Measurements from ENCODE around the gene GPR137. TPM values are rescaled to one million over a fixed set of nuclear protein-coding genes. Genes with fewer than 3 reads are reported as not detected.

GPR137 gene
- total RNA-seq, 2 experiments from 2014 or later = 23.6 to 27.2 TPM

GRCh38 chr11:64249038-64249437 lies 36.6 kb upstream of the GPR137 start:
- peaks cover 8% of the 10 kb centered on the region for H3K36me3 Mint-ChIP-seq (ENCODE audit: low read depth)
- intact Hi-C loops (cut with DNase I, micrococcal nuclease) = loop anchor here in 1 of 2 experiments (10.0 kb wide), 2 partner anchors 866 to 1644 kb away; partner anchors contain the start of genes MTA2, TM7SF2 and ZNHIT2
- H3K4me3 Mint-ChIP-seq = no peak overlapping the region
- no peak for ATAC-seq
- peaks cover 18% of the 10 kb centered on the region for H3K4me1 Mint-ChIP-seq
- DNase-seq = no peak
- H3K27ac Mint-ChIP-seq = no peak overlapping the region
- no peaks in the 10 kb centered on the region for H3K27me3 Mint-ChIP-seq
- H3K9me3 Mint-ChIP-seq (ENCODE audit: low read depth) = no peaks in the 10 kb centered on the region
- CTCF ChIA-PET = interaction anchor here (0.6 to 3.2 kb wide), 7 partner anchors 7 to 56 kb away, joined by 3 to 20 read pairs (median 7); partner anchors contain the start of genes ESRRA, FERMT3 and FKBP2
- POLR2A ChIA-PET = no interaction called here

- CTCF ChIA-PET = interaction anchor here (0.5 to 3.2 kb wide), 16 partner anchors 8 to 1461 kb away, joined by 3 to 20 read pairs (median 4); partner anchors contain the start of genes CATSPERZ, ESRRA, FERMT3 and FKBP2
- Mint-ChIP-seq H3K4me1 (peaks cover 15% of the 10 kb centered on the region), H3K27ac (no peak overlapping the region), H3K27me3 (no peaks in the 10 kb centered on the region), H3K36me3 (ENCODE audit: low read depth) (peaks cover 5% of the 10 kb centered on the region), H3K9me3 (ENCODE audit: low read depth) (no peaks in the 10 kb centered on the region), H3K4me3 (no peak overlapping the region)
- intact Hi-C loops (cut with DNase I, micrococcal nuclease) = loop anchor here (1.0 to 10.0 kb wide), 3 partner anchors 45 to 1645 kb away; partner anchors contain the start of genes MTA2 (in 1 of the 2), TM7SF2 (in 1 of the 2) and ZNHIT2 (in 1 of the 2)
- POLR2A ChIA-PET = no interaction called here
- DNase-seq (no peak), ATAC-seq (no peak)
Measured at GRCh38 chr11:64249563-64250414, 35.9 kb upstream of the GPR137 start.

GRCh38 chr11:64250415-64251015 lies 35.1 kb upstream of the GPR137 start:
- Mint-ChIP-seq H3K4me1 (peaks cover 15% of the 10 kb centered on the region), H3K27ac (no peak overlapping the region), H3K36me3 (ENCODE audit: low read depth) (peaks cover 5% of the 10 kb centered on the region), H3K9me3 (ENCODE audit: low read depth) (no peaks in the 10 kb centered on the region), H3K4me3 (peak overlapping the region; percentile 71), H3K27me3 (no peaks in the 10 kb centered on the region)
- intact Hi-C loops (cut with DNase I, micrococcal nuclease) = loop anchor here (1.0 kb wide), 4 partner anchors 19 to 54 kb away; partner anchors contain the start of gene GPR137 (in 1 of the 2)
- no peak for DNase-seq
- POLR2A ChIA-PET = no interaction called here
- no peak for ATAC-seq
- CTCF ChIA-PET = interaction anchor here (0.5 to 3.2 kb wide), 16 partner anchors 9 to 443 kb away, joined by 3 to 20 read pairs (median 4); partner anchors contain the start of genes CATSPERZ, ESRRA, FERMT3 and FKBP2

GRCh38 chr11:64251016-64251752 lies 34.5 kb upstream of the GPR137 start, which contains the start of gene PLCB3:
TSS of gene PLCB3 (plus strand) at chr11:64251530. CDS start at chr11:64251650, 120 bp downstream.
- no peaks in the 10 kb centered on the region for H3K36me3 Mint-ChIP-seq (ENCODE audit: low read depth)
- no peaks in the 10 kb centered on the region for H3K27me3 Mint-ChIP-seq
- ChIA-PET POLR2A (no interaction called here), CTCF (interaction anchor here (0.6 to 3.2 kb wide), 15 partner anchors 10 to 1423 kb away, joined by 3 to 20 read pairs (median 5); partner anchors contain the start of genes ESRRA and FKBP2)
- peak within 1 kb of the TSS; percentile 84 for H3K4me3 Mint-ChIP-seq
- no peak within 1 kb of the TSS for H3K27ac Mint-ChIP-seq
- ATAC-seq = peak; percentile 62
- H3K9me3 Mint-ChIP-seq (ENCODE audit: low read depth) = no peaks in the 10 kb centered on the region
- intact Hi-C loops (cut with DNase I, micrococcal nuclease) = loop anchor here (1.0 kb wide), 3 partner anchors 18 to 53 kb away; partner anchors contain the start of gene GPR137 (in 1 of the 2)
- peaks cover 15% of the 10 kb centered on the region for H3K4me1 Mint-ChIP-seq
- DNase-seq = peak; percentile 78

GRCh38 chr11:64251753-64252002 lies 34.0 kb upstream of the GPR137 start:
- no peaks in the 10 kb centered on the region for H3K9me3 Mint-ChIP-seq (ENCODE audit: low read depth)
- DNase-seq (no peak), ATAC-seq (no peak)
- ChIA-PET POLR2A (interaction anchor here (0.6 kb wide), 1 partner anchor 66 kb away, joined by 3 read pairs; the partner anchor contains the start of genes PRDX5 and TRMT112), CTCF (interaction anchor here (0.6 to 3.2 kb wide), 11 partner anchors 10 to 1424 kb away, joined by 3 to 16 read pairs (median 5); partner anchors contain the start of genes ESRRA and FKBP2)
- intact Hi-C loops (cut with DNase I, micrococcal nuclease) = loop anchor here (1.0 kb wide), 3 partner anchors 18 to 53 kb away; partner anchors contain the start of gene GPR137 (in 1 of the 2)
- H3K36me3 Mint-ChIP-seq (ENCODE audit: low read depth) = no peaks in the 10 kb centered on the region
- H3K27ac Mint-ChIP-seq = no peak overlapping the region
- H3K4me1 Mint-ChIP-seq = peaks cover 15% of the 10 kb centered on the region
- H3K27me3 Mint-ChIP-seq = no peaks in the 10 kb centered on the region
- H3K4me3 Mint-ChIP-seq = peak overlapping the region; percentile 84

GRCh38 chr11:64252003-64252872 lies 33.4 kb upstream of the GPR137 start:
- intact Hi-C loops (cut with DNase I, micrococcal nuclease) = no loop called here
- H3K27me3 Mint-ChIP-seq = no peaks in the 10 kb centered on the region
- ChIA-PET CTCF (interaction anchor here (0.5 to 3.2 kb wide), 15 partner anchors 10 to 1774 kb away, joined by 3 to 16 read pairs (median 3); partner anchors contain the start of genes CATSPER1, ESRRA and FKBP2), POLR2A (interaction anchor here (0.6 kb wide), 1 partner anchor 65 kb away, joined by 3 read pairs; the partner anchor contains the start of genes PRDX5 and TRMT112)
- ATAC-seq = no peak
- H3K27ac Mint-ChIP-seq = no peak overlapping the region
- peak; percentile 52 for DNase-seq
- H3K4me1 Mint-ChIP-seq = peaks cover 13% of the 10 kb centered on the region
- H3K36me3 Mint-ChIP-seq (ENCODE audit: low read depth) = no peaks in the 10 kb centered on the region
- H3K4me3 Mint-ChIP-seq = peak overlapping the region; percentile 84
- no peaks in the 10 kb centered on the region for H3K9me3 Mint-ChIP-seq (ENCODE audit: low read depth)

- CTCF ChIA-PET = interaction anchor here (0.7 to 1.4 kb wide), 4 partner anchors 10 to 640 kb away, joined by 3 to 8 read pairs (median 3); partner anchors contain the start of gene FERMT3
- ATAC-seq (no peak), DNase-seq (no peak)
- Mint-ChIP-seq H3K4me3 (peak overlapping the region; percentile 84), H3K36me3 (ENCODE audit: low read depth) (no peaks in the 10 kb centered on the region), H3K4me1 (peaks cover 13% of the 10 kb centered on the region), H3K27me3 (no peaks in the 10 kb centered on the region), H3K9me3 (ENCODE audit: low read depth) (no peaks in the 10 kb centered on the region), H3K27ac (no peak overlapping the region)
- POLR2A ChIA-PET = no interaction called here
- intact Hi-C loops (cut with DNase I, micrococcal nuclease) = no loop called here
Measured at GRCh38 chr11:64253043-64253442, 32.6 kb upstream of the GPR137 start.

GRCh38 chr11:64253481-64253880 lies 32.2 kb upstream of the GPR137 start:
- peaks cover 13% of the 10 kb centered on the region for H3K4me1 Mint-ChIP-seq
- H3K4me3 Mint-ChIP-seq = peak overlapping the region; percentile 84
- ChIA-PET POLR2A (no interaction called here), CTCF (interaction anchor here (1.2 to 1.3 kb wide), 2 partner anchors 14 to 46 kb away, joined by 3 read pairs; partner anchors contain the start of gene FERMT3)
- no peaks in the 10 kb centered on the region for H3K9me3 Mint-ChIP-seq (ENCODE audit: low read depth)
- H3K27me3 Mint-ChIP-seq = no peaks in the 10 kb centered on the region
- no peak for DNase-seq
- no peak for ATAC-seq
- H3K36me3 Mint-ChIP-seq (ENCODE audit: low read depth) = no peaks in the 10 kb centered on the region
- intact Hi-C loops (cut with DNase I, micrococcal nuclease) = no loop called here
- no peak overlapping the region for H3K27ac Mint-ChIP-seq

- Mint-ChIP-seq H3K4me3 (no peak overlapping the region), H3K27ac (no peak overlapping the region), H3K4me1 (peaks cover 13% of the 10 kb centered on the region), H3K36me3 (ENCODE audit: low read depth) (peaks cover 2% of the 10 kb centered on the region), H3K9me3 (ENCODE audit: low read depth) (no peaks in the 10 kb centered on the region), H3K27me3 (no peaks in the 10 kb centered on the region)
- ChIA-PET POLR2A (interaction anchor here (1.0 kb wide), 1 partner anchor 65 kb away, joined by 5 read pairs; no protein-coding TSS in a partner anchor), CTCF (interaction anchor here (1.2 to 1.3 kb wide), 2 partner anchors 14 to 47 kb away, joined by 3 read pairs; partner anchors contain the start of gene FERMT3)
- DNase-seq = no peak
- ATAC-seq = no peak
- intact Hi-C loops (cut with DNase I, micrococcal nuclease) = no loop called here
Measured at GRCh38 chr11:64254326-64254725, 31.3 kb upstream of the GPR137 start.

Measured in activated CD4-positive, alpha-beta T cell treated with anti-CD3 and anti-CD28 coated beads for 36 hours (primary cell).